Measurements from ENCODE around the gene FALEC. TPM values are rescaled to one million over a fixed set of nuclear protein-coding genes. Genes with fewer than 3 reads are reported as not detected.

Gene FALEC
- total and polyA plus RNA-seq, 9 of the 15 experiments (the other 6 are each of a cell fraction or from before 2014, with no cell fraction given), result 0.15 to 1.8 (median 0.53) TPM; not detected in 5

GRCh38 chr1:150572918-150573647, 57.5 kb downstream of the FALEC start (continued):
- TF ChIP-seq EZH2 (IDR thresholded peaks at IDR 0.05; ENCODE audit: borderline replicate concordance, low read depth, low read length) (no peak), FOXM1 (IDR thresholded peaks at IDR 0.05; ENCODE audit: low read depth) (no peak), FOXM1 (CRISPR knock-in tag; IDR thresholded peaks at IDR 0.05; ENCODE audit: low read depth) (no peak), CHAMP1 (IDR thresholded peaks at IDR 0.05) (no peak), FOXK1 (CRISPR knock-in tag; IDR thresholded peaks at IDR 0.05; ENCODE audit: borderline replicate concordance) (peak; percentile 28; the same call in 1 of the 2 replicates), ZNF445 (CRISPR knock-in tag; IDR thresholded peaks at IDR 0.05; ENCODE audit: low read depth) (no peak), TAF7 (tag; IDR thresholded peaks at IDR 0.05) (no peak), CSDE1 (IDR thresholded peaks at IDR 0.05) (no peak), ZNF778 (CRISPR knock-in tag; IDR thresholded peaks at IDR 0.05) (no peak), GATAD2A (IDR thresholded peaks at IDR 0.05) (no peak), ZNF785 (CRISPR knock-in tag; IDR thresholded peaks at IDR 0.05) (no peak), FOXA3 (CRISPR knock-in tag; conservative IDR thresholded peaks at IDR 0.05 in 1 of 2, IDR thresholded peaks at IDR 0.05 in 1 of 2) (no peak), ZNF639 (CRISPR knock-in tag; conservative IDR thresholded peaks at IDR 0.05 in 1 of 2, IDR thresholded peaks at IDR 0.05 in 1 of 2) (no peak), ZNF695 (CRISPR knock-in tag; IDR thresholded peaks at IDR 0.05) (no peak), SIN3A (IDR thresholded peaks at IDR 0.05; ENCODE audit: borderline replicate concordance in 2 of 2, control insufficient read depth in 1 of 2, low read depth in 2 of 2, low read length in 2 of 2) (no peak), TBP (optimal IDR thresholded peaks at IDR 0.05; ENCODE audit: low read depth, low read length) (no peak), ZNF347 (CRISPR knock-in tag; IDR thresholded peaks at IDR 0.05; ENCODE audit: low read depth) (no peak), ZNF133 (CRISPR knock-in tag; IDR thresholded peaks at IDR 0.05) (no peak), NFATC3 (IDR thresholded peaks at IDR 0.05) (peak; percentile 19; the same call in 1 of the 2 replicates), ZNF324 (CRISPR knock-in tag; IDR thresholded peaks at IDR 0.05) (no peak), ETV6 (IDR thresholded peaks at IDR 0.05; ENCODE audit: borderline replicate concordance in 1 of 2, low read depth in 2 of 2, low read length in 1 of 2) (no peak), ETV6 (CRISPR knock-in tag; IDR thresholded peaks at IDR 0.05; ENCODE audit: borderline replicate concordance) (0 out of 2 replicates have a peak, but pooled peaks have one; percentile 37), SIRT6 (IDR thresholded peaks at IDR 0.05; ENCODE audit: low read depth, low read length) (peak; percentile 33), ZBTB26 (CRISPR knock-in tag; IDR thresholded peaks at IDR 0.05) (peak; percentile 75; the same call in 1 of the 2 replicates), ZNF316 (IDR thresholded peaks at IDR 0.05) (peak; percentile 38; the same call in 1 of the 2 replicates)

Measured in K562 (cell line).